H7 (cell line): ENCODE results near the gene TRAPPC12. TPM values are rescaled to one million over a fixed set of nuclear protein-coding genes. Genes with fewer than 3 reads are reported as not detected.
"Not testable (repeated sequence)": the region's sequence is repeated elsewhere in the genome, so short reads cannot be mapped to it uniquely, and the experiment has no call there.

Source experiments
- DNase-seq: peaks from one replicate; pipeline ENCODE4 v3.0.0; 2012
- H3K27me3 ChIP-seq: 2 replicates; pipeline ENCODE4 v1.6.0; 2011; ENCODE audit warnings: mild to moderate bottlenecking, low read length; ENCODE audit not compliant: control insufficient read depth, insufficient read depth
- H3K36me3 ChIP-seq: replicated peaks from 2 replicates; pipeline ENCODE4 v1.5.1; 2011; ENCODE audit warnings: low read length; ENCODE audit not compliant: control insufficient read depth, insufficient read depth
- H3K4me3 ChIP-seq: 2 replicates; pipeline ENCODE4 v1.5.1; 2011; ENCODE audit warnings: low read depth, mild to moderate bottlenecking, control low read depth, low read length, moderate library complexity; ENCODE audit not compliant: insufficient read depth
- total RNA-seq: library from RNA; depleted of rRNA; stranded (reverse); fragments of >200 nt; shearing (Covaris generic); gene quantifications from 2 replicates; pipeline ENCODE4 v1.2.3, GENCODE V29; 2014

The TRAPPC12 gene
- total RNA-seq, 1 experiment from 2014 or later, result 62.2 TPM

DNA sequence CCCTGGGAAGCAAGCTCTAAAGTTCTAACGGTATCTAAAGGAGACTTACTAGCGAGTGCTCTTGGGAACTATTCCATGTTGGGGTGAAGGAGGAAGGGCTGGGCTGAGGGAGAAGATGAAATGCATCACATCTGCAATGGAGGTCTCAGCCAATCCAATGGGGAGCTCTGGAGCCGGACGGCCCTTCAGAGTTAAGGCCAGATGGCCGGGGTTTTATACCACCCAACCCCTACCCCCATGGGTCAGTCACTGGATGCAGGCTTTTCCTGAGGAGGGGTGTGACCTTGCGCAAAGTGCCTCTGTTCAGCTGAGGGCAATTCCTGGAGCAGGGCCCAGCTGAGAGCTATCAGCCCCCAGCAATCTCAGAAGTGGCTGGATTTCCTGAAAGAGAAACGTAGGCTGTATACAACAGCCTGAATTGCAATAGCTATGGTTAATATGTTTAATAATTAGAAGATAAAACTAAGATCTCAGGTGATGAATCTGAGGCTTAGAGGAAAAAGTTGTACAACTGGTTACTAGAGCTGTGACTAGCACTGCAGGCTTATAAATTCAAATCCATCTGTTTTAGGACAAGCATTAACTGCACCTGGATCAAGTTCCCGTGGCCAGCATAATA, 23.4 kb upstream of the TRAPPC12 start:
- Histone ChIP-seq H3K4me3 (no peak overlapping the region), H3K27me3 (no peaks in the 10 kb centered on the region), H3K36me3 (peaks cover 2% of the 10 kb centered on the region)
- no peak for DNase-seq

DNA sequence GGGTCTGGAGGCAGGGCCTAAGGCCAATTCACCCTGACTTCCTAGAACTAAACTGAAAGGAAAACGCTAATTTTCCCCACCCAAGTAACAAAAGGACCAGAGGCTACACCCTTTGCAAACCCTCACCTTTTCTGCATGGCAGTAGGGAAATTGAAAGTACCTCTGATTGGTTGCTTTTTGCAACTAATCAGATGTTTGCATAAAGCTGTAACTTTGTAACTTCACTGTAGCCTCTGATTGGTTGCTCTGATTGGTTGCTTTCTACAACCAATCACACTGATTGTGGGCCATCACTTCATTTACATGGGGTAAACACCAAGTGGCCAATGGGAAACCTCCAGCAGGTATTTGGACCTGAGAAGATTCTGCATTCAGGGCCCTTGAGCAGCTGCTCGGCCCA, 22.7 kb upstream of the TRAPPC12 start:
- no peaks in the 10 kb centered on the region for H3K27me3 ChIP-seq
- no peak for DNase-seq
- H3K4me3 ChIP-seq, result no peak overlapping the region
- H3K36me3 ChIP-seq, result peaks cover 2% of the 10 kb centered on the region

DNA sequence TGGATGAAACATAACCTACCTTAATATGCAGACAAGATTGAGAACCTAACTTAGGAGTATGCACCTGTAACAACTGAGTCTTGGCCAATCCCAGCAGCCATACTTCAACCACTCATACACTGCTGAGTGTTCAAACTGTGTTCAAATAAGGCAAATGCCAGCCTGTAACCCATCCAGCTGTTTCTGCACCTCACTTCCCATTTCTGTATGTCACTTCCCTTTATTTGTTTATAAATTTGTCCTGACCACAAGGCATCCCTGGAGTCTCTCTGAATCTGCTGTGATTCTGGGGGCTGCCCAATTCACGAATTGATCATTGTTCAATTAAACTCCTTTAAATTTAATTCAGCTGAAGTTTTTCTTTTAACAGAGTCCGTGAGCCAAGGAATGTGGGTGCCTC, 22.0 kb upstream of the TRAPPC12 start:
- not testable (repeated sequence) for DNase-seq, H3K36me3 ChIP-seq, H3K27me3 ChIP-seq, H3K4me3 ChIP-seq

DNA sequence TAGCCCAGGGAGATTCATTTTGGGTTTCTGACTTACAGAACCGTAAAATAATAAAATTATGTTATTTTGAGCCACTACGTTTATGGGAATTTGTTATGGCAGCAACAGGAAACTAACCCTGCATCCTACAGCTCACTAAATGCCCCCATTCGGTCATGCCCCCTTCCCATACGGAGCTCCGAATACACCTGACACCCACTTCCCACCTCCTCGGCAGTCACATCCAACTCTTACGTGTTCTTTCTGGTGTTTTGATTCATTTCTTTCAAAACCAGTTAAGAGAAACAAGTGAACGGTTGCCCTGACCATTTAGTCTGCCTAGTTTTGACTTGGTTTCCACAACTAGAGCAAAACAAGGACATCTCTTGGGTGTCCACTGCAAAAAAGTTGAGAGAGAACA, 21.6 kb upstream of the TRAPPC12 start:
- H3K4me3 ChIP-seq, result no peak overlapping the region
- peaks cover 2% of the 10 kb centered on the region for H3K36me3 ChIP-seq
- no peaks in the 10 kb centered on the region for H3K27me3 ChIP-seq
- DNase-seq, result no peak

DNA sequence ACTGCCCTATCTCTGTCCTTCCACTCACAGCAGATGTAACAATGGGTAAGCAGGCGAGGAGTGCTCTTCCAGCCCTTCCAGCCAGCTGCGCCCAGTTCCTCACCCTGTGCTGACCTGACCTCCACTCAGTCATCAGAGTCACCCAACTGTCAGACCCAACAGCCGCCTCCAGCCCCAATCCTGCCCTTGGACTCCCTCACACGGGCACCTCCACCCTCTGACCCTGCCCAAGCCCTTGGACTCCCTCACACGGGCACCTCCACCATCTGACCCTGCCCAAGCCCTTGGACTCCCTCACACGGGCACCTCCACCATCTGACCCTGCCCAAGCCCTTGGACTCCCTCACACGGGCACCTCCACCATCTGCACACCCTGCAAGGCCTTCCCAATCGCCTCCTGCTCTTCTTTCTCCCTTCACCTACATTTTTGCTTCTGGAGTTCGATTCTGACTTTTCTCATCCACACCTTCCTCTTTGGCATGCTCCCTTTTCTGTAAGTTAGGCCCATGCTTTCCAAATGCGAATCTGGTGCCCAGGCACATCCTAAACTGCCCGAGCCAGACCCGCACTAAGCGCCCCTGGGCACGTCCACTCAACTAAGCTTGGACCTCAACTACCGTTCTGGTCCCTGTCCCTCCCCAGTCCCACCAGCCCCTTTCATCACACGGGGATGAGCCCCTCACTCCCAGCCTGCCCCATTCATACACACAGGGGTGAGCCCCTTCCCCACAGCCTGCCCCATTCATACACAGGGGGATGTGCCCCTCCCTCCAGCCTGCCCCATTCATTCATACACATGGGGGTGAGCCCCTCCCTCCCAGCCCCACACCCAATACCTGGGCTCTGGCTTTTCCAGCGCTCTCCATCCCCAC, 17.7 kb upstream of the TRAPPC12 start:
- DNase-seq, result no peak
- Histone ChIP-seq H3K27me3 (no peaks in the 10 kb centered on the region), H3K36me3 (no peaks in the 10 kb centered on the region), H3K4me3 (no peak overlapping the region)

DNA sequence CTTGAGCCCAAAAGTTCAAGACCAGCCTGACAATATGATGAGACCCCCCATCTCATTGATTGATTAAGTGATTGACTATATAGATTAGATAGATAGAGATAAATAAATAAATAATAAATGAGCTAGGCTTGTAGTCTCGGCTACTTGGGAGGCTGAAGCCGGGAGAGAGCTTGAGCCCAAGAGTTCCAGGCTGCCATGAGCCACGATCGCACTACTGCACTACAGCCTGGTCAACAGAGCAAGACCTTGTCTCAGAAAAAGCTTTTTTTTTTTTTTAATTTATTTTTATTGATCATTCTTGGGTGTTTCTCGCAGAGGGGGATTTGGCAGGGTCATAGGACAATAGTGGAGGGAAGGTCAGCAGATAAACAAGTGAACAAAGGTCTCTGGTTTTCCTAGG, 14.3 kb upstream of the TRAPPC12 start:
- no peak for DNase-seq
- no peaks in the 10 kb centered on the region for H3K27me3 ChIP-seq
- no peaks in the 10 kb centered on the region for H3K36me3 ChIP-seq
- no peak overlapping the region for H3K4me3 ChIP-seq

DNA sequence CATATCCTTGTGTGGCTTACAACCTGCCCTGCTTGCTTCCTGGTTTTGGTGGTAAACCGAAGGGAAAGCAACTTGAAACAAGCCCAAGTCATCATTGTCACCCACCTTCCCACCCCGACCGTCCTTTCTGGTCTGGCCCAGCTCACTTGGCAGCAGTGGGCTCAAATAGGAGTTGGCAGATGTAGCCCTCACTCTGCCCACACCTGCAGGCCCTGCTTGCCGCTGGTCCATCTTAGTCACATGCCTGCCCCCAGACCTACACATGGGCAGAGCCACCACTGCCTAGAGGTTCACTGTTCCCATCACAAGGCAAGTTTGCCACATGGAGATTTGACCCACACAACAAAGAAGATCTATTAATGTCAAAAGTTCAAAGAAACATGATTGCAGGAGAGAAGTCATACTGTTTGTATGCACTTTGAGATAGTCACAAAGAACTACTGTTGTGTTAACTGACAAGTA, 11.2 kb upstream of the TRAPPC12 start:
- DNase-seq, result no peak
- H3K36me3 ChIP-seq, result no peaks in the 10 kb centered on the region
- no peaks in the 10 kb centered on the region for H3K27me3 ChIP-seq
- no peak overlapping the region for H3K4me3 ChIP-seq

DNA sequence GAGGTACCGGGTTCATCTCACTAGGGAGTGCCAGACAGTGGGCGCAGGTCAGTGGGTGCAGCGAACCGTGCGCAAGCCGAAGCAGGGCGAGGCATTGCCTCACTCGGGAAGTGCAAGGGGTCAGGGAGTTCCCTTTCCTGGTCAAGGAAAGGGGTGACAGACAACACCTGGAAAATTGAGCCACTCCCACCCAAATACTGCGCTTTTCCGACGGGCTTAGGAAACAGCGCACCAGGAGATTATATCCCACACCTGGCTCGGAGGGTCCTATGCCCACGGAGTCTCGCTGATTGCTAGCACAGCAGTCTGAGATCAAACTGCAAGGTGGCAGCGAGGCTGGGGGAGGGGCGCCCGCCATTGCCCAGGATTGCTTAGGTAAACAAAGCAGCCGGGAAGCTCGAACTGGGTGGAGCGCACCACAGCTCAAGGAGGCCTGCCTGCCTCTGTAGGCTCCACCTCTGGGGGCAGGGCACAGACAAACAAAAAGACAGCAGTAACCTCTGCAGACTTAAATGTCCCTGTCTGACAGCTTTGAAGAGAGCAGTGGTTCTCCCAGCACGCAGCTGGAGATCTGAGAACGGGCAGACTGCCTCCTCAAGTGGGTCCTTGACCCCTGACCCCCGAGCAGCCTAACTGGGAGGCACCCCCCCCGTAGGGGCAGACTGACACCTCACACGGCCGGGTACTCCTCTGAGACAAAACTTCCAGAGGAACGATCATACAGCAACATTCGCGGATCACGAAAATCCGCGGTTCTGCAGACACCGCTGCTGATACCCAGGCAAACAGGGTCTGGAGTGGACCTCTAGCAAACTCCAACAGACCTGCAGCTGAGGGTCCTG, 9.9 kb upstream of the TRAPPC12 start:
- peak overlapping the region; percentile 12; the same call in 1 of the 2 replicates for H3K4me3 ChIP-seq
- H3K27me3 ChIP-seq, H3K36me3 ChIP-seq, DNase-seq: not testable (repeated sequence)

DNA sequence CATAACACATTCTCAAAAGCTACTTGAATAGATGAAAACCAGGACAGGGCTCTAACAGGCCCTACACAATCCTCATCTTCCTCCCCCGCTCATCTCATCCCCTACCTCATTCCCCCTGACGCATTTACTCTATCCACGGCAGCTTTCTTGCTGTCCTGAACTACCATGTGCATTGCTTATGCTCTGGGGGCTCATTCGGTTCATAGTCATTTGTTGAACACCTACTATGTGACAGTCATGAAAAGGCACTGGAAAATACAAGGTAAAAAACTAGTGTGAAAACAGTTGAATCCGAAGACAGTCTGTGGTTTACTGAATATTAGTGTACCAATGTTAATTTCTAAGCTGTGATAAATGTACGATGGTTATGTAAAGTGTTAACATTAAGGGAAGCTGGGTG, 2.7 kb upstream of the TRAPPC12 start:
- Histone ChIP-seq H3K27me3 (no peaks in the 10 kb centered on the region), H3K4me3 (peak overlapping the region; percentile 97; the same call in 1 of the 2 replicates), H3K36me3 (0 out of 2 replicates have a peak, but pooled peaks cover 1% of the 10 kb centered on the region)
- no peak for DNase-seq

DNA sequence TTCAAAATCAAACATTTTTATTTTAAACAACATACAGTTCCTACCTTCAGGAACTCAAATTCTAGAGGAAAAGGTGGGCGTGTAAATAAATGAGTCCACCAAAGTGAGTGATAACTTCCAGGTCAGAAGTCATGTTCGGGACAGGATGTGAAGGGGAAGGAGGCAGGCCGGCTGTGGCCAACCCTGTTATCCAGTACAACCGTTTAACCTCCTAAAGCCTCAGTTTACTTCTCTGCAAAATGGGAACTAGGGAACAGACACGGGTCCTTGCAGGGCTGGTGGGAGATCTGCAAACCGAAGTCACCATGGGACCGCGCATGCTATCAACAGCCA, 2.2 kb upstream of the TRAPPC12 start:
- no peak for DNase-seq
- Histone ChIP-seq H3K27me3 (no peaks in the 10 kb centered on the region), H3K4me3 (peak overlapping the region; percentile 97), H3K36me3 (peaks cover 1% of the 10 kb centered on the region; the same call in 1 of the 2 replicates)

DNA sequence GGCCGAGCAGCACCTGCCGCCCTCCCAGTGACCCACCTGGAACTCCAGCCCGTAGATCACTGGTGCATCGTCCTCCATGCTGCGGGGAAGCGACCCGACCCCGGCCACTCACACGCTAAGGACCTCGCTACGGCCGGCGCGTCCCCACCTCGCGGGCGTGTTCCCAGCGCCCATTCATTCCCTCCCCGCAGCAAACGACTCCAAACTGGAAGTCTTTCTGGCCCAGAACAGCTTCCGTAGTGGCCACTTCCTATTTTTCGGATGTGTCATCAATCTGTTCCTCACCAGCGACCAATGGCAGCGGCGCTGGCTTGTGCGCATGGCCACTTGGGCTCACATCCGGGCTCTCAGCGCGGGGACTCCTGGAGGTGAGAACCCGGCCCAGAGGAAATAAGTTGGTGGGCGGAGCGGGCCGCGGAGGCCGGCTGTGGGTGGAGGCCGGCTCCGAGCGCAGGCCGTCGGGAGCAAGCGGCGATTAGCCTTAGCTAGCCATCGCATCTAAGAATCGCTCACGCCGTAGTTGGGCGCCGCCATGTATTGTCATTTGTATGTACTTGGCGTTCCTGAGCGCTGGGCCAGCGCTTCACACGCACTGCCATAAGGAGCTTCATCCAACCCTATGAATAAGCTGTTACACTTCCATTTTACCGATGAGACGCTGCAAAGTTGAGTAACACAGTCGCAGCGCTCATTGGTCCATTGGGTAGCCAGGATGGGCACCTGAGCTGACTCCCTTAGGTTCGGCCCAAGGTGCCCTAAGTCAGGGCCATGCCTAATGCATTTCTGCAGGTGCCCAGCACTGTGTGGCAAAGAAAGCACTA, 1.7 kb upstream of the TRAPPC12 start, which contains the start of gene EIPR1:
EIPR1 (minus strand) TSS at position 207 of the 821 bp plus-strand sequence; CDS start at position 78, 129 bp downstream.
- DNase-seq, result peak; percentile 97
- Histone ChIP-seq H3K27me3 (no peaks in the 10 kb centered on the region), H3K36me3 (peaks cover 3% of the 10 kb centered on the region; the same call in 1 of the 2 replicates), H3K4me3 (peak within 1 kb of the TSS; percentile 97)

DNA sequence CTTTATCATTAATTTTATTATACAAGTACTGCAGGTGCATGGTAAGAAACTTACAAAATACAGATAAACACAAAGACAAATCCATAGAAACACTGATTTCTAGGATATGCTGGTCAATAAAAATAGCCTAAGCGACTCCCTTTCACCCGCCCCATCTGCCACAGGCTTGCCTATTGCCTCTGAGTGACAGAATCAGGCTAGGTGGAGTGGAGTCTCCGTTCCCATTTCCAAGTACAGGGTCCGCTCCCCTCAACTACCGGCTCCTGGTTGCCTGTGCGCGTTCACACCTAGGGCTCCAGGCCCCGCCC, 201 bp upstream of the TRAPPC12 start:
- H3K36me3 ChIP-seq, result peaks cover 3% of the 10 kb centered on the region; the same call in 1 of the 2 replicates
- no peaks in the 10 kb centered on the region for H3K27me3 ChIP-seq
- H3K4me3 ChIP-seq, result peak overlapping the region; percentile 97
- DNase-seq, result no peak

DNA sequence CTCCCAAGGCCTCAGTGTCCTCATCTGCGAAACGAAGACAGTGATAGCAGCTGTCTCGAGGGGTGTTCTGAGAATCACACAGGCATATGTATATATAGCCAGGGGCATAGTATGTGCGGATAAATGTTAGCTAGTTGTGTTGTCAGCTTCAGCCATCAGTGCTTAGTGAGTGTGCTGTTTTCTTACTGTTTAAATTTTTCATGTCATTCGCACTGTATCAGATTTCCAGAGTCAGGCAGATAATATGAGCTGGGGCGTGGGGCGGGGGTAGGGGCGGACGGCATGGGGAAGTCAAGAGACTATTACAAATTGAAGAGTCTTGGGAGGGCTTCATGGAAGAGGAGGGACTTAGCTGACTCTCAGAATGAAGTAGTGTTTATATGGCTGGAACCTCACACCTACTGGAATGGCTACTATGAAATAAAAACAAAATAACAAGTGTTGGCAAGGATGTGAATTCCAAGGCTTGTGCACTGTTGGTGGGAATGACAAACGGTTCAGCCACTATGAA, 7.0 kb downstream of the TRAPPC12 start:
- no peak for DNase-seq
- no peak overlapping the region for H3K4me3 ChIP-seq

DNA sequence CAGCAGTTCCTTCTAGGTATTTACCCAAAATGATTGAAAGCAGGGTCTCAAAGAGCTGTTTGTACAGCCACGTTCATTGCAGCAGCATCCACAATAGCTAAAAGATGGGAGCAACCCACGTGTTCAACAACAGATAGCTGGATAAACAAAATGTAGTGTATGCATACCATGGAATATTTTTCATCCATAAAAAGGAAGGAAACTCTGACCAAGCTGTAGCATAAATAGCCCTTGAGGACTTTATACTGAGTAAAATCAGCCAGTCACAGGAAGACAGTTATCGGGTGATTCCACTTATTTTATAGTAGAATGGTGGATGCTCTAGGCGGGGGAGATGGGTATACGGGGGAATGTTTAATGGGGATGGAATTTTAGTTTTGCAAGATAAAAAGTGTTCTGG, 7.5 kb downstream of the TRAPPC12 start:
- no peak for DNase-seq
- peaks cover 6% of the 10 kb centered on the region for H3K36me3 ChIP-seq
- no peak overlapping the region for H3K4me3 ChIP-seq
- H3K27me3 ChIP-seq, result no peaks in the 10 kb centered on the region

More for the DNA sequence above, 7.0 kb downstream of the TRAPPC12 start:
- Histone ChIP-seq H3K36me3 (peaks cover 5% of the 10 kb centered on the region), H3K27me3 (no peaks in the 10 kb centered on the region)
